GM12801 (cell line): ENCODE results near the gene IDH1.

Experiments used
- TF ChIP-seq, protein P1 (sequence below): IDR thresholded peaks from one replicate; pipeline ENCODE4 v1.5.1; 2011; ENCODE audit warnings: control low read depth; ENCODE audit not compliant: insufficient read length; ENCODE audit errors: extremely low read depth

IDH1 gene

DNA sequence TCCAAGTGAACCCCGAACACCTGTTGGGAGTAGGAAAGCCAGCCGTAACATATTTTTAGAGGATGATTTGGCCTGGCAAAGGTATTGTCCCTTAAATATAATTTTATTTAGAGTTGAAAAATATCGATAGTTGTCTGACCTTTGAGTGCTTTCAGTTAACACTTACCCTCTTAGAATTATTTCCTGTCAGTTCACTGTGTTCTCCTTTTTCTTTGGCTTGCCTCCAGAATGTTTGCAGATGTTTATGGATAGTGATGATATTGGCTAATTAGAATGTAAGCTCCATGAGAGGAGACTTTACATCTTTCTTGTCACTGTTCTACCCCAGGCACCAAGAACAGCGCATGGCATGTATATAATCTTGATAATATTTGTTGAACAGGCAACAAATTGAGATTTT lies 31.0 kb upstream of the IDH1 start:
- TF ChIP-seq, protein P1, sequence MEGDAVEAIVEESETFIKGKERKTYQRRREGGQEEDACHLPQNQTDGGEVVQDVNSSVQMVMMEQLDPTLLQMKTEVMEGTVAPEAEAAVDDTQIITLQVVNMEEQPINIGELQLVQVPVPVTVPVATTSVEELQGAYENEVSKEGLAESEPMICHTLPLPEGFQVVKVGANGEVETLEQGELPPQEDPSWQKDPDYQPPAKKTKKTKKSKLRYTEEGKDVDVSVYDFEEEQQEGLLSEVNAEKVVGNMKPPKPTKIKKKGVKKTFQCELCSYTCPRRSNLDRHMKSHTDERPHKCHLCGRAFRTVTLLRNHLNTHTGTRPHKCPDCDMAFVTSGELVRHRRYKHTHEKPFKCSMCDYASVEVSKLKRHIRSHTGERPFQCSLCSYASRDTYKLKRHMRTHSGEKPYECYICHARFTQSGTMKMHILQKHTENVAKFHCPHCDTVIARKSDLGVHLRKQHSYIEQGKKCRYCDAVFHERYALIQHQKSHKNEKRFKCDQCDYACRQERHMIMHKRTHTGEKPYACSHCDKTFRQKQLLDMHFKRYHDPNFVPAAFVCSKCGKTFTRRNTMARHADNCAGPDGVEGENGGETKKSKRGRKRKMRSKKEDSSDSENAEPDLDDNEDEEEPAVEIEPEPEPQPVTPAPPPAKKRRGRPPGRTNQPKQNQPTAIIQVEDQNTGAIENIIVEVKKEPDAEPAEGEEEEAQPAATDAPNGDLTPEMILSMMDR, result no peak

DNA sequence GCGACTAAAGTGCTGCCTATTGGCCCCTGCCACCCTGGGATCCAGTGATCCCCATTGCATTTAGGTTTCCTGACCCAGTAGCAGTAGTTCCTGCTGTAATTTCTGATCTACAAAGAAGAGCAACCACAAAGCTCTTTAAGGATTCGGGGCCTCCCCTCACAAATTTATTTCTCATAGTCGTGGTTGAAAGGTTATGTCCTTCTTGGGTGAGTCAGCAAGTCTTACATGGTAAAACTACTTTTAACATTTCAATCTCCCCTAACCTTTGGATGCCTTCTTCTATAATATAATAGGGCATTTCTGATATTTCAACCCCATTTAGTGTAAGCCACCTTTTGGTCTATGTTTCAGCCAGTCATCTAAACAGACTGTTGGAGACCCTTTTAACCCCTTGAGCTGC lies 26.1 kb upstream of the IDH1 start:
- TF ChIP-seq, protein P1, result no peak

DNA sequence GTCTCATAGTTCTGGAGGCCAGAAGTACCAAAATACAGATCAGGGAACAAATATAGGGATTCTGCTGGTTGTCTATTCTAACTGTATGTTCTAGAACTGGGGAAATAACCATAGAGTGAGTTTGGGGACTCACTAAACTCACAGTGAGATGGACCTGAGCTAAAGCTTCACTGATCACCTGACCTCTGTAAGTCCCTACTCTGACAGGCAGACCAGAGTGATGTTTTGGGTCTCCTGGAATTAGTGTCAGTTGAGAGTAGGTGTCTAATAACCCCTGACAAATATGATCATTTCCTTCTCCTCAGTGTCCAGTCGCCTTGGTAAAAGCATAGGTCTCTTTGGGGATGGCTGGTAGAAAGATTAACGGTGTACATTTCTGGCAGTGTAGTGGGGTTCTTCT lies 25.4 kb upstream of the IDH1 start:
- TF ChIP-seq, protein P1, result no peak

DNA sequence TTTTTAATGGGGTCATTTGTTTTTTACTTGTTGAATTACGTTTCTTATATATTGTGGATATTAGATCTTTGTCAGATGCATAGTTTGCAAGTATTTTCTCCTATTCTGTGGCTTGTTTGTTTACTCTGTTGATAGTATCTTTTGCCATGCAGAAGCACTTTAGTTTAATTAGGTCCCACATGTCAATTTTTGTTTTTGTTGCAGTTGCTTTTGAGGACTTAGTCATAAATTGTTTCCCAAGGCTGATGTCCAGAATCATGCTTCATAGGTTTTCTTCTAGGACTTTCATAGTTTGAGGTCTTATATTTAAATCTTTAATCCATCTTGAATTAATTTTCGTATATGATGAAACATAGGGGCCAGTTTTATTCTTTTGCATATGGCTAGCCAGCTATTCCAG lies 24.4 kb upstream of the IDH1 start:
- TF ChIP-seq, protein P1, result no peak

- TF ChIP-seq, protein P1, result no peak
Measured at GRCh38 chr2:208278549-208278948, 23.7 kb upstream of the IDH1 start.

DNA sequence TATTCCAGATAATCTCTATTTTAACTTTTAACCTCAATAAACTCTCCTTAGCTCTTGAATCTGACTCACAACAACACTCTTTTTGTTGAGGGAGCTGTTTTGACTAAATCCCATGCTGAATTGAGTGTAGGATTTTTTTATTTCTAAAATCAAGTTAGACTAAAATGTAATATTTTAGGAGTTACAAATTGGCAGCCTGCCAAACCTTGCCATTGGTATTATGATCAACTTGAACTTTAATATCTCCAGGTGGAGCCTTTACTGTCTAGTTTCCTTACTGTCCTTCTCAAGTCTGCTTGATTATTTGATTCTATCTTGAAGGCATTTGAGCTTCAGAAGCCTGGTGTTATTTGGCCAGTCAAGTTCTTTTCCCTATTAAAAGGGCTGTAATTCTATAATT lies 19.9 kb upstream of the IDH1 start:
- TF ChIP-seq, protein P1, result no peak

DNA sequence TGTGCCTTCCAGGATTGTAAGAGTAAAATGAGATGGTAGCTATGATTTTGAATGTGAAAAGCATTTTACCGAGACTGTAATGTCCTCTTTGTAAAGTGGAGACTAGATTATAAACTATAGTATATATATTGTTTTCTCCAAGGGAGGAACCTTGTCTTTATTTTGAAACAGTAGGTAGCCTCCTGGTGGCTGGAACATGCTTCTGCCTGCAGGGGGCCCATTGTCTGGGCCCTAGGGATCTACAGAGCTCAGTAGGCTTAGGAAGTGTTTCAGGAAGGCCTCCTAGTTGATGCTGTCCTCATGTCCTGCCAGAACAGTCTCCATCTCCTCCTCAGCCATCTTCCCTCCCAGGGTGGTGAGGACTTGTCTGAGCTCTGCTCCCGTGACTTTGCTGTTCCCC lies 14.2 kb upstream of the IDH1 start:
- TF ChIP-seq, protein P1, result no peak
